Effector memory CD8-positive, alpha-beta T cell (primary cell): Measurements from ENCODE around the gene ARFGEF3.

Experiments used
- ATAC-seq: fragments of 150-1000 bp; cut with Tn5 transposase; replicated peaks from 2 replicates; pipeline ENCODE4 v1.10.0; 2021; ENCODE audit warnings: mild to moderate bottlenecking, moderate library complexity
- DNase-seq, 3 experiments: peaks; one replicate each; pipeline ENCODE4 v3.0.0; 2021
- H3K27ac Mint-ChIP-seq, 2 donors: one replicate each; pipeline ENCODE4 v1.8.0; 2022; ENCODE audit warnings: mild to moderate bottlenecking in 2 of 2, mixed read lengths in 2 of 2, moderate library complexity in 2 of 2
- H3K27me3 Mint-ChIP-seq, 2 donors: one replicate each; pipeline ENCODE4 v1.8.0; 2022; ENCODE audit warnings: mixed read lengths in 2 of 2
- H3K36me3 Mint-ChIP-seq: one replicate; pipeline ENCODE4 v1.8.0; 2022; ENCODE audit warnings: mild to moderate bottlenecking, moderate library complexity, mixed read lengths; ENCODE audit not compliant: insufficient read depth
- H3K4me1 Mint-ChIP-seq, 2 donors: one replicate each; pipeline ENCODE4 v1.8.0; 2022; ENCODE audit warnings: low read depth in 2 of 2, mixed read lengths in 2 of 2
- H3K4me3 Mint-ChIP-seq, 2 donors: one replicate each; pipeline ENCODE4 v1.8.0; 2022; ENCODE audit warnings: mild to moderate bottlenecking in 2 of 2, mixed read lengths in 2 of 2, moderate library complexity in 2 of 2
- H3K9me3 Mint-ChIP-seq, 2 donors: one replicate each; pipeline ENCODE4 v1.8.0; 2022; ENCODE audit warnings: mixed read lengths in 2 of 2

The ARFGEF3 gene

DNA sequence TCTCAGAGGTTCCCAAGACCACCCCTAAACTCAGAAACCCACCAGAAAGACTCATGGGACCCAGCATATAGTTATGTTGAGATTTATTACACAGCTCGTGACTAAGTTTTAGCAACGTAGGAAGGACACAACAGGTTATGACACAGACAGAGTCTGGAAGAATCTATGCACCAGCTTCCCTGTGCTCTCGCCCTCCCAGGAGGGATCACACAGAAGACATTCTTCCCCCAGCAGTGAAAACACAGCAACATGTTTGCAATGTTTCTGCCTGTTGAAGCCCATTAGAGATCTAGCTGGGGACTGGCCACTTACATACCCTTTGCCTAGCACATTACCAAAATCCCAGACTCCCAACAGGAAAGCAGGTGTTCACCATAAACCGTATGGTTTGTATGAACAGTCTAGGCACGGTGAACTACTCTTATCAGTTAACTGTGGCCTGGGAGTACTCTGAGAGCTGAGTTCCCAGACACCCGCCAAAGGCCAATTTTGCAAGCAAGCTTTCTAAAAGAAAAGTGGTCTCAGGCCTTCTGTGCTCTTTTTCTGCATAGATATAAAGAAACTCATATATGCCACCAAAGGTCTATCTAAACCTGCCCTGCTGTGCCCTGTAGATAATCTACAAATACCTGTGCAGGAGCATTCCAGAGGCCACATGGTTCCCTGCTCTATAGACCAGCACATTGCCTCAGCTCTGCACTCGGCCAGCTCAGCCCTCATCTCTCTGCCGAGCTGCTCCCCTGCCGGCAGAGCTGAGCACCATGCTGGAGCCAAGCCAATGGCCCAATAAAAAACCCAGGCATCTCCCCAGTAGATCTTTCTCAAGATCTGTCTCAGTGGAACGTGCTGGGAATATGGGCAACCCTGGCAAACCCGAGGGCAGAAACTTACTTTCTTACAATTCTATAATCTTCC, 146.3 kb downstream of the ARFGEF3 start:
- Mint-ChIP-seq H3K4me1 (no peaks in the 10 kb centered on the region), H3K9me3 (no peaks in the 10 kb centered on the region), H3K36me3 (no peaks in the 10 kb centered on the region), H3K4me3 (no peak overlapping the region), H3K27me3 (peaks cover 0 to 25% of the 10 kb centered on the region in 2 donors), H3K27ac (no peak overlapping the region)
- DNase-seq (no peak), ATAC-seq (no peak)

DNA sequence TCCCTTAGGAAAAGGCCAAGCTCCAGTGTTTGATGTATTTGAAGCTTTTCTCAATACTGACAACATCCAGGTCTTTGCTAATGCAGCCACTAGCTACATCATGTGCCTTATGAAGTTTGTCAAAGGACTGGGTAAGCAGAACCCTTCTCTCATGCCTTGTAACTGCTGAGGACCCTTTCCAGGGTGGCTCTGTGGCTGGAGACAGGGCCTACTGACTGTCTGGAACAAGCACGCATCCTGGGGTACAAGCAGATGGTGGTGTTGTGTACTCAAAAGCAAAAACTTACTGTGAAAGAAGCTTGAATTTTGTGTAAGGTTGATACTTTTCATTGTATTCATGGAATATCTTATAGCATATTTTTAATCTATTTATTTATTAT, 147.0 kb downstream of the ARFGEF3 start:
- Mint-ChIP-seq H3K27ac (no peak overlapping the region), H3K36me3 (no peaks in the 10 kb centered on the region)
- ATAC-seq, result no peak

DNA sequence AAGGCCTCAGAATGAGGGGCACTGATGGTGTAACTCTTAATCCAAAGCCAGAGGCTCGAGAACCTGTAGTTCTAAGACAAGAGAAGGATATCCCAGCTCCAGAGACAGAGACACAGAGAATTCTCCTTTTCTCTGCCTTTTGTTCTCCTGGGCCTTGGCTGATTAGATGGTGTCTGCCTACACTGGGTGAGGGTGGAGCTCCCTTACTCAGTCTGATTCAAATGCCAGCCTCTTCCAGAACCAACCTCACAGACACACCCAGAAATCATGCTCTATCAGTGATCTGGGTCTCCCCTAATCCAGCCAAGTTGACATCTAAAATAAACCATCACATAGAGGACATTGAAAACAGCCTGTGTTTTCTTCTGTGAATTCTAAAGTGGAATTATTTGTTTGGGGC, 148.0 kb downstream of the ARFGEF3 start:
- no peaks in the 10 kb centered on the region for H3K9me3 Mint-ChIP-seq
- H3K36me3 Mint-ChIP-seq, result no peaks in the 10 kb centered on the region
- no peak overlapping the region for H3K4me3 Mint-ChIP-seq
- peaks cover 5 to 34% of the 10 kb centered on the region in 2 donors for H3K27me3 Mint-ChIP-seq
- ATAC-seq, result no peak
- H3K27ac Mint-ChIP-seq, result no peak overlapping the region
- H3K4me1 Mint-ChIP-seq, result no peaks in the 10 kb centered on the region
- DNase-seq, result no peak

More for the DNA sequence above, 147.0 kb downstream of the ARFGEF3 start:
- Mint-ChIP-seq H3K27me3 (peaks cover 0 to 31% of the 10 kb centered on the region in 2 donors), H3K4me3 (no peak overlapping the region), H3K4me1 (no peaks in the 10 kb centered on the region), H3K9me3 (no peaks in the 10 kb centered on the region)
- no peak for DNase-seq

DNA sequence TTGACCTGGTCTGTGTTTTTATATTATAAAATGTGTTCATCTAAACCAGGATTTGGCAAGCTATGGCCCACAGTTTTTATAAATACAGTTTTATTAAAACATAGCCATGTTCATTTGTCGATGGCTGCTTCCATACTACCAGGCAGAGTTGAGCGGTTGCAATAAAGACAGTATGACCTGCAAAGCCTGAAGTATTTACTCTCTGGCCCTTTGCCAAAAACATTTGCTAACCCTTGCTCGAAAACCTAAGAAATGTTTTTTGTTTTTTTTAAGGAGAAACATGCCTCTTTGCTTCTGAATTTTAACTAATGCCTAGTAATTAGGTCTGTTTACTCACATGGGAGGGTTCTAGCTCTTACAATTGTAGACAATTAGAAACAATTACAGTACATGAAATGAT, 148.6 kb downstream of the ARFGEF3 start:
- ATAC-seq, result no peak
- Mint-ChIP-seq H3K4me3 (no peak overlapping the region), H3K27me3 (peaks cover 5 to 39% of the 10 kb centered on the region in 2 donors), H3K9me3 (no peaks in the 10 kb centered on the region), H3K36me3 (no peaks in the 10 kb centered on the region), H3K4me1 (no peaks in the 10 kb centered on the region), H3K27ac (no peak overlapping the region)
- no peak for DNase-seq

DNA sequence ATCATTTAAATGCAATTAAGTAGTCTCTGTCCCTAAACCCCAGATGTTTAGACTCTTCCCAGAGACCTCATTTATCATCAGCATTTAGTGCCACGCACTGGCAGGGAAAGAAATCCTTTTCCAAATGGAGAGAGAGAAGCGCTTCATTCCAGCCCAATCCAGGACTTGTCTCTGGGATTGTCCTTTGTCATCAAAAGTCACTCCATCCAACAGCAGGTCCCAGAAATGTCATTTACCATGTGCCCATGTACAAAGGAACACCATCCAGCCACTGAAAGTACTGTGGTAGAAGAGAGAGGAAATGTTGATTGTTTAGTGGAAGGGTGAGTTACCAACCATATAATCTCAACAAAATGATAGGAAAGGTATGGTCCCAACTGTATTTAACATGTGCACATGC, 149.1 kb downstream of the ARFGEF3 start:
- Mint-ChIP-seq H3K36me3 (no peaks in the 10 kb centered on the region), H3K27ac (no peak overlapping the region), H3K9me3 (no peaks in the 10 kb centered on the region), H3K4me3 (no peak overlapping the region), H3K27me3 (peaks cover 5 to 44% of the 10 kb centered on the region in 2 donors), H3K4me1 (no peaks in the 10 kb centered on the region)
- ATAC-seq (no peak), DNase-seq (no peak)

DNA sequence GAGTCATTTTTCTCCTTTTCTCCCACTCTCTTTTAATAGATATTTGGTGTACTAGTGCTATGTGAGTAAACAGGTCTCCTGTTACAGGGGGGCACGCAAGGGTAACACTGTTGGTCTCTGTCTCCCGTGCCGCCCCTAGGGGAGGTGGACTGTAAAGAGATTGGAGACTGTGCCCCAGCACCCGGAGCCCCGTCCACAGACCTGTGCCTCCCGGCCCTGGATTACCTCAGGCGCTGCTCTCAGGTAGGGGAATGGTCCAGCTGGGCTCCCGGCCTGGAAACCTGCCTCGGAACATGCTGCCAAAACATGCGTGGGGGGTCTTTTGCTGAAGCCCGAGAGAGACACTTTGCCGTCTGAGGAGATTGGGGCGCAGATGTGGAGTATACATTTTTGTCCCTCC, 149.5 kb downstream of the ARFGEF3 start:
- H3K27ac Mint-ChIP-seq, result no peak overlapping the region
- DNase-seq (no peak), ATAC-seq (no peak)
- no peaks in the 10 kb centered on the region for H3K4me1 Mint-ChIP-seq
- no peaks in the 10 kb centered on the region for H3K36me3 Mint-ChIP-seq
- H3K4me3 Mint-ChIP-seq, result no peak overlapping the region
- peaks cover 5 to 44% of the 10 kb centered on the region in 2 donors for H3K27me3 Mint-ChIP-seq
- no peaks in the 10 kb centered on the region for H3K9me3 Mint-ChIP-seq

DNA sequence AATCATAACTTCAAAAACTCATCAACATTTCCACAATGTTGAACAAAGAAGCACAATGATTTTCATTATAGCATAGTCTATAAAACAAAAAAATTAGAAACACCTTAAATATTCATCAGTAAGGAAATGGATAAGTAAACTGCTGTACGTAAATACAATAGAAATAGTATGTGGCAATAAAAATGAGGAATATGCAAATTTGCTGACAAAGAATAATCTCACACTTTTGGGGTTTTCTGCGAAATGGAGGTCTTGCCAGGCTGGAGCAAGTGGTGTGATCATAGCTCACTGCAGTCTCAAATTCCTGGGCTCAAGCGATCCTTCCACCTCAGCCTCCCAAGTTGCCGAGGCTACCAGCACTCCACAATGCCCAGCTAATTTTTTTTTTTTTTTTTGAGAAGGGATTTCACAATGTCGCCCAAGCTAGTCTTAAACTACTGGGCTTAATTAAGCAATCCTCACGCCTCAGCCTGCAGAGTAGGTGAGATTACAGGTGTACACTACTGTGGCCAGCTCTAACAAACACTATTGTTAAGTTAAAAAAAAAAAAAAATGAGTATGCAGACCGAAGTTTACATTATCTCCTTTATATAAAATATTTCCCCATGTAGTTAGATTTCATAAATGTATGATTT, 157.1 kb downstream of the ARFGEF3 start:
- Mint-ChIP-seq H3K27me3 (peaks cover 37 to 70% of the 10 kb centered on the region in 2 donors), H3K27ac (no peak overlapping the region), H3K9me3 (peaks cover 4 to 7% of the 10 kb centered on the region in 2 donors), H3K36me3 (no peaks in the 10 kb centered on the region), H3K4me3 (no peak overlapping the region), H3K4me1 (no peaks in the 10 kb centered on the region)
- ATAC-seq (no peak), DNase-seq (no peak)

DNA sequence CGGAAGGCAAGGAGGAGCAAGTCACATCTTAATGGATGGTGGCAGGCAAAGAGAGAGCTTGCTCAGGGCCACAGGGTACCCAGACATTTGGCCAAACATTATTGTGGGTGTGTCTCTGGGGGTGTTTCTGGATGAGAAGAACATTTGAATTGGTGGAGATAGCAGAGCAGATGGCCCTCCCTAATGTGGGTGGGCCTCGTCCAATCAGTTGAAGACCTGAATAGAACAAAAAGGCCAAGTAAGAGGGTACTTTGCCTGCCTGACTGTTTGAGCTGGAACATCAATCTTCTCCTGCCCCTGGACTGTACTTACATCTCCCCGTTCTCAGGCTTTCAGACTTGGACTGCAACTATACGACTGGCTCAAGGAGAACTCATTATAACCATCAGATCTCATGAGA, 160.2 kb downstream of the ARFGEF3 start:
- no peak overlapping the region for H3K27ac Mint-ChIP-seq
- H3K9me3 Mint-ChIP-seq, result peaks cover 4 to 7% of the 10 kb centered on the region in 2 donors
- no peaks in the 10 kb centered on the region for H3K4me1 Mint-ChIP-seq
- DNase-seq (no peak), ATAC-seq (no peak)
- H3K27me3 Mint-ChIP-seq, result peaks cover 40 to 73% of the 10 kb centered on the region in 2 donors
- H3K36me3 Mint-ChIP-seq, result no peaks in the 10 kb centered on the region
- H3K4me3 Mint-ChIP-seq, result no peak overlapping the region

DNA sequence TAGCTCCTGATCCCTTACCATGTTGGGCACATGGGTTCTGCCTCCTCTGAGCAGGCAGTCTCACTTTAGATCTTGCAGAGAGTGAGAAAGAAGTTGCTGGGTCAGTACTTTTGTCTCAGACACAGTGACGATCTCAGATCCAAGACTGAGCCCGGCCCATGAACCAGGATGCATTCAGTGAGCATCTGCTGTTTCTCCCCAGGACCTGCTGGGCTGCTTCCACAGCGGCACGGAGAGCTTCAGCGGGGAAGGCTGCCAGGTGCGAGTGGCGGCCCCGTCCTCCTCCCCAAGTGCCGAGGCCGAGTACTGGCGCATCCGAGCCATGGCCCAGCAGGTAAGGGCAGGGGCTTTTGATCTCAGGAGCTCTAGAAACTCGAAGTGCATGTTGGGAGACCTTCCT, 162.1 kb downstream of the ARFGEF3 start:
- Mint-ChIP-seq H3K27ac (no peak overlapping the region), H3K4me3 (no peak overlapping the region), H3K27me3 (peaks cover 54 to 82% of the 10 kb centered on the region in 2 donors), H3K9me3 (peaks cover 4 to 7% of the 10 kb centered on the region in 2 donors), H3K4me1 (no peaks in the 10 kb centered on the region), H3K36me3 (no peaks in the 10 kb centered on the region)
- ATAC-seq, result no peak
- DNase-seq, result no peak

DNA sequence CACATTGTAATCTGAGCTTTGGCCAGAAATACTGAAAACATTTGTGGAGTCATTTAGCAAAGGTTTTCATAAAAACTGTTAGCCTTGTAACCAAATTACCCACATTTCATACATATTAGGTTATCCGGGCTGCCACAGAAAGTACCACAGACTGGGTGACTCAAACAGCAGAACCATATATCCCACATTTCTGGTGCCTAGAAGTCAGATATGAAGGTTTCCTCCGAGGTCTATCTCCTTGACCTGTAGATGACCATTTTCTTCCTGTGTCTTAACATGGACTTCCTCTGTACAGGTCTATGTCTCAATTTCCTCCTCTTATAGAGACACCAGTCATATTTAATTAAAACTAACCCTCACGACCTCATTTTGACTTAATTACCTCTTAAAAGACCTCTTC, 166.5 kb downstream of the ARFGEF3 start:
- H3K27ac Mint-ChIP-seq, result no peak overlapping the region
- peaks cover 27 to 55% of the 10 kb centered on the region in 2 donors for H3K27me3 Mint-ChIP-seq
- H3K36me3 Mint-ChIP-seq, result no peaks in the 10 kb centered on the region
- no peak for DNase-seq
- no peaks in the 10 kb centered on the region for H3K9me3 Mint-ChIP-seq
- no peak overlapping the region for H3K4me3 Mint-ChIP-seq
- H3K4me1 Mint-ChIP-seq, result no peaks in the 10 kb centered on the region
- ATAC-seq, result no peak

DNA sequence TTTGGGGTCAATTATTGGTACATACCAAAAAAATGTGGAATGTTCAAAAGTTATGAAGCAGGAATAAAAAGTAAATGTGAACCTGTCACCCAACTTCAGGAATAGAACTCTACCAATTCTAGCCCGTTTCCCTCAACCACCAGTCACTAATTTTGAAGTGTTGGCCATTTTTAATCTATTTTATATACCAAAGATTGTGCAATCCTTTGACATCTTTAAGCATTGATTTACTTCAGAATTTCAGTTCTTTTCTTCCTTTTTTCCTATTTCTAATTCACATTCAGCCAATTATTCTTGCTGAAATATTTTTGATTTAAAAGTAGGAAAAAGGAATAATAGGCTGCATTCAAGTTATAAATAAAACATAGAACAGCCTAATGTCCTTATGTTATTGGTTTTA, 169.0 kb downstream of the ARFGEF3 start:
- Mint-ChIP-seq H3K4me1 (no peaks in the 10 kb centered on the region), H3K27ac (no peak overlapping the region), H3K36me3 (peaks cover 4% of the 10 kb centered on the region), H3K27me3 (peaks cover 36 to 65% of the 10 kb centered on the region in 2 donors), H3K9me3 (no peaks in the 10 kb centered on the region), H3K4me3 (no peak overlapping the region)
- no peak for DNase-seq
- ATAC-seq, result no peak

DNA sequence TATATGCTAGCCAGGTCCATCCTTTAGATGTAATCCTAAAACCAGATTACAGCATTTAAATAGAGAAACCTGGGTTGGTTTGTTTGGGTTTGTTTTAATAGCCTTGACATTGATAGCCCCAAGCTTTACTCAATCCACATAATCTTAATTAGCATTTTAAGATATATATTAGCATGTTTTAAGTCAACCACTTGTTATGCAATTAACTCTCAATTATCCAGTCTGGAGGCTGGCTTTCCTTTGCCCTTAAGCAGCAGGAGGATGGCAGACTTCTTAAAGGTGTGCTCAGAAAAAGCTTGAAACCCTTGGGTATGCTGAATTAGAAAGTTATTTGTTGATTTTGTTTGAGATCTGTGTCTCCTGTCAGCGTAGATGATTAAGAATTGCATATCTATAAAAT, 169.7 kb downstream of the ARFGEF3 start:
- ATAC-seq (no peak), DNase-seq (no peak)
- Mint-ChIP-seq H3K4me1 (no peaks in the 10 kb centered on the region), H3K27ac (no peak overlapping the region), H3K4me3 (no peak overlapping the region), H3K27me3 (peaks cover 35 to 65% of the 10 kb centered on the region in 2 donors), H3K36me3 (peaks cover 4% of the 10 kb centered on the region), H3K9me3 (no peaks in the 10 kb centered on the region)

DNA sequence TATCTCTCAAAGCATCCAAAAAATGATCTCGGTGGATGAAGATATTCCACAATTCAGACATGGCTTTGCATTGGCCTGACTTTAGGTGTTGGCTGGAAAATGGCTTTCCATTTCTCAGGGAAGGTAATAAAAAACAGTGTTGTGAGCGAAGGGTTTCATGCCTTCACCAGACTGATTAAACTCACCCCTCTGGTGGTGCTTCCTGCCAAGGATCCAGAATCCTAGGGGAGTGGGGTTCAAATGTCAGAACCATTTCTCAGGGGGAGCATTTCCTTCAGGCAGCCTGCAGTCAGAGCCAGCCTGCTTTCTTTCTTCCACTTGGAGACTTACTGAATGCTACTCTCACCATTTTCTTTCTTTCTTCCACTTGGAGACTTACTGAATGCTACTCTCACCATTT, 170.2 kb downstream of the ARFGEF3 start:
- Mint-ChIP-seq H3K36me3 (peaks cover 4% of the 10 kb centered on the region), H3K4me3 (no peak overlapping the region), H3K27me3 (peaks cover 29 to 65% of the 10 kb centered on the region in 2 donors), H3K4me1 (no peaks in the 10 kb centered on the region), H3K27ac (no peak overlapping the region), H3K9me3 (no peaks in the 10 kb centered on the region)
- DNase-seq, result no peak
- no peak for ATAC-seq

DNA sequence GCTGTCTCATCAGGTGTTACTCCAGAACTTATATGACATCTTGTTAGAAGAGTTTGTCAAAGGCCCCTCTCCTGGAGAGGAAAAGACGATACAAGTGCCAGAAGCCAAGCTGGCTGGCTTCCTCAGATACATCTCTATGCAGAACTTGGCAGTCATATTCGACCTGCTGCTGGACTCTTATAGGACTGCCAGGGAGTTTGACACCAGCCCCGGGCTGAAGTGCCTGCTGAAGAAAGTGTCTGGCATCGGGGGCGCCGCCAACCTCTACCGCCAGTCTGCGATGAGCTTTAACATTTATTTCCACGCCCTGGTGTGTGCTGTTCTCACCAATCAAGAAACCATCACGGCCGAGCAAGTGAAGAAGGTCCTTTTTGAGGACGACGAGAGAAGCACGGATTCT, 172.3 kb downstream of the ARFGEF3 start:
- no peaks in the 10 kb centered on the region for H3K4me1 Mint-ChIP-seq
- H3K36me3 Mint-ChIP-seq, result peaks cover 4% of the 10 kb centered on the region
- H3K9me3 Mint-ChIP-seq, result no peaks in the 10 kb centered on the region
- H3K27me3 Mint-ChIP-seq, result peaks cover 19 to 56% of the 10 kb centered on the region in 2 donors
- no peak for ATAC-seq
- H3K27ac Mint-ChIP-seq, result no peak overlapping the region
- no peak overlapping the region for H3K4me3 Mint-ChIP-seq
- DNase-seq, result no peak
